Pancreas (tissue), 10 donors: ENCODE measurements around the gene DPF3. TPM values are rescaled to one million over a fixed set of nuclear protein-coding genes. Genes with fewer than 3 reads are reported as not detected.

Source experiments
- ATAC-seq, 4 donors: fragments of 200-7000 bp; cut with Tn5 transposase; one replicate each; pipeline versions ENCODE4 v1.8.0 to v1.9.1; 2020; ENCODE audit warnings: mild to moderate bottlenecking in 4 of 4, moderate library complexity in 4 of 4
- DNase-seq, 6 donors: peaks; one replicate each; pipeline ENCODE4 v3.0.0-alpha.2; 2020
- FAIRE-seq: peaks from 2 replicates; lab custom pipeline; 2012; peaks lifted over from hg19 to GRCh38; lab: Jason Lieb, UNC
- H3K27ac ChIP-seq, 4 donors: fragments of 200-600 bp; sonication (generic); 1 replicate in 3 of 4; 2 replicates in 1 of 4; pipeline versions ENCODE4 v1.5.0 to v1.8.0; 2020
- H3K27me3 ChIP-seq, 4 donors: fragments of 200-600 bp; one replicate each; pipeline ENCODE4 v1.8.0; 2021
- H3K36me3 ChIP-seq, 3 donors: fragments of 200-600 bp; sonication (generic) in 1 of 3; one replicate each; pipeline versions ENCODE4 v1.5.0 to v1.8.0; 2020 to 2021
- H3K4me1 ChIP-seq, 3 donors: fragments of 200-600 bp; one replicate each; pipeline ENCODE4 v1.8.0; 2021
- H3K4me3 ChIP-seq, 4 donors: fragments of 200-600 bp; sonication (generic) in 2 of 4; one replicate each; pipeline versions ENCODE4 v1.5.0 to v1.8.0; 2020 to 2021
- H3K9me3 ChIP-seq, 4 donors: fragments of 200-600 bp; one replicate each; pipeline ENCODE4 v1.8.0; 2021
- WGBS, 2 donors: extraction: QIAGEN DNeasy Blood & Tissue Kit; methylation state at CpG; one replicate each; pipeline ENCODE4 v1.1.7; 2013; 5-methylcytosine and 5-hydroxymethylcytosine counted together
- intact Hi-C, 3 donors: fragments of 100-400 bp; cut with DNase I; formaldehyde crosslinking; loops; one replicate each; pipeline versions ENCODE4 v1.11.1 to v1.14.2; 2022
- polyA plus RNA-seq, 2 donors: library from polyadenylated mRNA; stranded (reverse); fragments of 200-250 nt; gene quantifications; one replicate each; pipeline ENCODE4 v1.2.3, GENCODE V29; 2013
- total RNA-seq, 6 donors: library from RNA; stranded (reverse); fragmentation: NEBNext Ultra II Directional in 4 of 6; extraction: Animal tissue kit (Norgen Biotek cat#: 25700) in 4 of 6; gene quantifications; one replicate each; pipeline versions ENCODE4 v1.2.1 to v1.2.4, GENCODE V29; 2021 to 2023
- TF ChIP-seq, protein P1 (sequence below), 4 donors: fragments of 200-600 bp; sonication (generic) in 3 of 4; IDR thresholded peaks; one replicate each; pipeline versions ENCODE4 v1.5.0 to v1.8.0; 2021; ENCODE audit warnings: antibody characterized with exemption in 4 of 4
- donor health status: healthy with polysubstance abuse.
- donor health status: DM: no; HTN: no; CAD: no; lungs with moderate emphysema.
- donor health status: DM: no; HTN: no; CAD: no.
- donor health status: control.
- donor health status: control.
- donor health status: Bipolar disorder and iron deficiency.
- donor health status: DM: yes; HTN: yes; CAD: no.
- donor health status: DM: no; HTN: no; CAD: no.
- donor health status: DM: no; HTN: no; CAD: no.
- donor health status: DM: yes; HTN: yes; CAD: no.

Gene DPF3
- total and polyA plus RNA-seq, 8 donors = 0.14 to 1.3 (median 0.86) TPM

DNA sequence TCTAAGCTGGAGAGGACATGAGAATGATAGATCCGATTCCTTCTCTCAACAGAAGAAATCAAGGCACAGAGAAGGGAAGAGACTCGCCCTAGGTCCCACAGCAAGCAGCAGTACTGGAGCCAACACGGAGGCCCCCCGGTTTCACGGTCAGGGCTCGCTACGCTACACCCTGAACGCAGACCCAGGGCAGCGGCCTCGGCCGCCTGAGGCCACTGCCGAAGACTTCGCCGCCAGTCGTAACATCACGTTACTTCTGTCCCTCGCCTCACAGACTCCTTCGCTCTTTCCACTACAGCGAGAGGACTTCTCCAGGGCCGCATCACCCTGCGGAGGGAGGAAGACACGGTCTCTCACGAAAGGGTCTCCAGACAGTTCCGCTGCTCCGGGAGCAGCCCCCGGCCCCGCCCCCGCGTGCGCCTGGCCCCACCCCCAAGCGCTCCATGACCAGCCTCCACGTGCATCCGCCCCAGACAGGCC lies 32.0 kb upstream of the DPF3 start:
- DNase-seq = peak in 1 of 6 donors; percentile 66
- Histone ChIP-seq H3K27ac (peak overlapping the region in 3 of 4 donors; percentile 59 to 81 (median 76)), H3K27me3 (no peaks in the 10 kb centered on the region), H3K4me3 (peak overlapping the region; percentile 27 to 88 (median 77)), H3K4me1 (peaks cover 0 to 4% (median 0%) of the 10 kb centered on the region in 3 donors), H3K36me3 (no peaks in the 10 kb centered on the region), H3K9me3 (no peaks in the 10 kb centered on the region)
- 3 to 4% methylated on average over 29 to 33 of the region's 33 CpGs for WGBS, 2 donors
- FAIRE-seq = no peak
- intact Hi-C loops = no loop called here
- ATAC-seq = peak; percentile 27 to 46 (median 36)
- TF ChIP-seq, protein P1, sequence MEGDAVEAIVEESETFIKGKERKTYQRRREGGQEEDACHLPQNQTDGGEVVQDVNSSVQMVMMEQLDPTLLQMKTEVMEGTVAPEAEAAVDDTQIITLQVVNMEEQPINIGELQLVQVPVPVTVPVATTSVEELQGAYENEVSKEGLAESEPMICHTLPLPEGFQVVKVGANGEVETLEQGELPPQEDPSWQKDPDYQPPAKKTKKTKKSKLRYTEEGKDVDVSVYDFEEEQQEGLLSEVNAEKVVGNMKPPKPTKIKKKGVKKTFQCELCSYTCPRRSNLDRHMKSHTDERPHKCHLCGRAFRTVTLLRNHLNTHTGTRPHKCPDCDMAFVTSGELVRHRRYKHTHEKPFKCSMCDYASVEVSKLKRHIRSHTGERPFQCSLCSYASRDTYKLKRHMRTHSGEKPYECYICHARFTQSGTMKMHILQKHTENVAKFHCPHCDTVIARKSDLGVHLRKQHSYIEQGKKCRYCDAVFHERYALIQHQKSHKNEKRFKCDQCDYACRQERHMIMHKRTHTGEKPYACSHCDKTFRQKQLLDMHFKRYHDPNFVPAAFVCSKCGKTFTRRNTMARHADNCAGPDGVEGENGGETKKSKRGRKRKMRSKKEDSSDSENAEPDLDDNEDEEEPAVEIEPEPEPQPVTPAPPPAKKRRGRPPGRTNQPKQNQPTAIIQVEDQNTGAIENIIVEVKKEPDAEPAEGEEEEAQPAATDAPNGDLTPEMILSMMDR (IDR thresholded peaks at IDR 0.05) = no peak

GRCh38 chr14:72925171-72925759 lies 31.4 kb upstream of the DPF3 start:
- FAIRE-seq = no peak

GRCh38 chr14:72924337-72924736 lies 30.4 kb upstream of the DPF3 start:
- no peaks in the 10 kb centered on the region for H3K9me3 ChIP-seq
- 21 to 36% methylated on average over 5 of the region's 5 CpGs for WGBS, 2 donors
- TF ChIP-seq, protein P1 (IDR thresholded peaks at IDR 0.05) = no peak
- H3K36me3 ChIP-seq = no peaks in the 10 kb centered on the region
- no peaks in the 10 kb centered on the region for H3K27me3 ChIP-seq
- ATAC-seq (no peak), DNase-seq (peak in 5 of 6 donors; percentile 37 to 81 (median 74)), FAIRE-seq (no peak)
- peaks cover 0 to 4% (median 0%) of the 10 kb centered on the region in 3 donors for H3K4me1 ChIP-seq
- no peak overlapping the region for H3K4me3 ChIP-seq
- H3K27ac ChIP-seq = no peak overlapping the region
- intact Hi-C loops = no loop called here

More at GRCh38 chr14:72925171-72925759, 31.4 kb upstream of the DPF3 start:
- TF ChIP-seq, protein P1 (IDR thresholded peaks at IDR 0.05) = no peak
- WGBS, 2 donors = 40 to 46% methylated on average over 22 of the region's 22 CpGs
- Histone ChIP-seq H3K27ac (peak overlapping the region in 1 of 4 donors; percentile 59), H3K27me3 (no peaks in the 10 kb centered on the region), H3K36me3 (no peaks in the 10 kb centered on the region), H3K9me3 (no peaks in the 10 kb centered on the region), H3K4me1 (peaks cover 0 to 4% (median 0%) of the 10 kb centered on the region in 3 donors), H3K4me3 (peak overlapping the region; percentile 27 to 88 (median 77))
- ATAC-seq (no peak), DNase-seq (peak in 2 of 6 donors; percentile 22 to 27)
- intact Hi-C loops = no loop called here

GRCh38 chr14:72921396-72921795 lies 27.5 kb upstream of the DPF3 start:
- H3K9me3 ChIP-seq = no peaks in the 10 kb centered on the region
- no peak for DNase-seq
- H3K36me3 ChIP-seq = no peaks in the 10 kb centered on the region
- no peak overlapping the region for H3K27ac ChIP-seq
- H3K4me1 ChIP-seq = peaks cover 0 to 4% (median 0%) of the 10 kb centered on the region in 3 donors
- no peak for FAIRE-seq
- H3K4me3 ChIP-seq = no peak overlapping the region
- intact Hi-C loops = no loop called here
- no peaks in the 10 kb centered on the region for H3K27me3 ChIP-seq
- ATAC-seq = no peak
- TF ChIP-seq, protein P1 (IDR thresholded peaks at IDR 0.05) = no peak

GRCh38 chr14:72920008-72920407 lies 26.1 kb upstream of the DPF3 start:
- H3K4me3 ChIP-seq = no peak overlapping the region
- intact Hi-C loops = no loop called here
- WGBS, 2 donors = 61 to 76% methylated on average over 2 of the region's 2 CpGs
- H3K4me1 ChIP-seq = no peaks in the 10 kb centered on the region
- no peak for DNase-seq
- H3K27ac ChIP-seq = no peak overlapping the region
- H3K9me3 ChIP-seq = no peaks in the 10 kb centered on the region
- TF ChIP-seq, protein P1 (IDR thresholded peaks at IDR 0.05) = no peak
- ATAC-seq = no peak
- FAIRE-seq = no peak
- H3K36me3 ChIP-seq = no peaks in the 10 kb centered on the region
- H3K27me3 ChIP-seq = no peaks in the 10 kb centered on the region
